CD4-positive, alpha-beta T cell (primary cell): Measurements from ENCODE around the gene CEACAM16. TPM values are rescaled to one million over a fixed set of nuclear protein-coding genes. Genes with fewer than 3 reads are reported as not detected.

Experiments
- ATAC-seq: fragments of 200-7000 bp; cut with Tn5 transposase; one replicate; pipeline ENCODE4 v1.10.0; 2022; ENCODE audit warnings: mild to moderate bottlenecking; ENCODE audit not compliant: poor library complexity
- CTCF ChIA-PET: fragments of 350-600 bp; sonication (Branson Sonifier 250); formaldehyde crosslinking; loops from one replicate; lab custom pipeline; 2021; ENCODE audit warnings: antibody characterized with exemption, inconsistent platforms; lab: Charles Lee
- POLR2A ChIA-PET: fragments of 350-600 bp; sonication (Branson Sonifier 250); formaldehyde crosslinking; loops from one replicate; lab custom pipeline; 2021; ENCODE audit warnings: antibody characterized with exemption, inconsistent platforms; lab: Charles Lee
- DNase-seq, 14 experiments: peaks; one replicate each; pipeline ENCODE4 v3.0.0-alpha.2; 2013 to 2020; ENCODE audit warnings: mixed read lengths in 2 of 14
- H3K27ac ChIP-seq, 2 donors: one replicate each; pipeline versions ENCODE4 v1.5.1 to v1.7.0; 2013; ENCODE audit warnings: low read length in 2 of 2, low read depth in 1 of 2, mild to moderate bottlenecking in 1 of 2
- H3K27me3 ChIP-seq, 2 experiments: 1 replicate in 1 of 2; 2 replicates in 1 of 2; pipeline versions ENCODE4 v1.6.1 to v1.7.0; 2013; ENCODE audit warnings: low read length in 2 of 2, control low read depth in 1 of 2, mild to moderate bottlenecking in 1 of 2, moderate library complexity in 1 of 2; ENCODE audit not compliant: insufficient read depth in 2 of 2, control insufficient read depth in 1 of 2
- H3K36me3 ChIP-seq: one replicate; pipeline ENCODE4 v1.6.1; 2013; ENCODE audit warnings: low read length, control low read depth; ENCODE audit not compliant: insufficient read depth
- H3K4me1 ChIP-seq: one replicate; pipeline ENCODE4 v1.6.1; 2013; ENCODE audit warnings: low read length, control low read depth; ENCODE audit not compliant: insufficient read depth
- H3K4me3 ChIP-seq: one replicate; pipeline ENCODE4 v1.5.1; 2013; ENCODE audit warnings: mild to moderate bottlenecking, low read length, moderate library complexity
- H3K9me3 ChIP-seq, 2 experiments: 1 replicate in 1 of 2; 2 replicates in 1 of 2; pipeline versions ENCODE4 v1.6.1 to v1.7.0; 2013; ENCODE audit warnings: low read length in 2 of 2, mild to moderate bottlenecking in 2 of 2, control low read depth in 1 of 2, moderate library complexity in 1 of 2; ENCODE audit not compliant: control insufficient read depth in 1 of 2, insufficient read depth in 1 of 2
- H3K27ac Mint-ChIP-seq: one replicate; pipeline ENCODE4 v1.8.0; 2020; ENCODE audit warnings: mixed read lengths
- H3K27me3 Mint-ChIP-seq: one replicate; pipeline ENCODE4 v1.8.0; 2021; ENCODE audit warnings: mixed read lengths
- H3K36me3 Mint-ChIP-seq: one replicate; pipeline ENCODE4 v1.8.0; 2021; ENCODE audit warnings: low read depth, mixed read lengths
- H3K4me1 Mint-ChIP-seq: one replicate; pipeline ENCODE4 v1.8.0; 2021; ENCODE audit warnings: low read depth, mixed read lengths
- H3K4me3 Mint-ChIP-seq: one replicate; pipeline ENCODE4 v1.8.0; 2020; ENCODE audit warnings: mild to moderate bottlenecking, mixed read lengths
- H3K9me3 Mint-ChIP-seq: one replicate; pipeline ENCODE4 v1.8.0; 2020; ENCODE audit warnings: mixed read lengths
- CTCF ChIP-seq: fragments of 200-600 bp; IDR thresholded peaks from one replicate; pipeline ENCODE4 v1.8.0; 2022; ENCODE audit warnings: antibody characterized with exemption, mild to moderate bottlenecking
- intact Hi-C, 2 experiments: fragments of 100-400 bp; cut with DNase I in 1 of 2; cut with micrococcal nuclease in 1 of 2; formaldehyde crosslinking; loops; one replicate each; pipeline versions ENCODE4 v1.15.1 to v1.9.0; 2023 to 2025; cut with DNase I, micrococcal nuclease
- total RNA-seq, 174 experiments: library from RNA in 2 of 174; stranded (reverse) in 2 of 174; gene quantifications; one replicate each; pipeline ENCODE4 v1.2.3 and lab custom pipeline; 2021 to 2026

The CEACAM16 gene
- total RNA-seq, 2 experiments from 2014 or later = not detected

- intact Hi-C loops = no loop called here
- DNase-seq = peak; percentile 54 to 87 (median 66)
- H3K9me3 Mint-ChIP-seq = no peaks in the 10 kb centered on the region
- peak; percentile 96 for ATAC-seq
- TF ChIP-seq CTCF = peak; percentile 43
- POLR2A ChIA-PET = interaction anchor here (1.0 kb wide), 1 partner anchor 117 kb away, joined by 7 read pairs; no protein-coding TSS in a partner anchor
- no peaks in the 10 kb centered on the region for H3K27me3 ChIP-seq
- H3K27ac ChIP-seq = no peak overlapping the region
- H3K9me3 ChIP-seq = no peaks in the 10 kb centered on the region
- peaks cover 12% of the 10 kb centered on the region for H3K4me1 ChIP-seq
- H3K27me3 Mint-ChIP-seq = no peaks in the 10 kb centered on the region
- H3K4me3 Mint-ChIP-seq = no peak overlapping the region
- H3K4me3 ChIP-seq = no peak overlapping the region
- H3K27ac Mint-ChIP-seq = no peak overlapping the region
- CTCF ChIA-PET = interaction anchor here (0.8 to 2.7 kb wide), 2 partner anchors 70 to 117 kb away, joined by 5 to 12 read pairs; no protein-coding TSS in a partner anchor
- no peaks in the 10 kb centered on the region for H3K36me3 ChIP-seq
- no peaks in the 10 kb centered on the region for H3K36me3 Mint-ChIP-seq
- peaks cover 7% of the 10 kb centered on the region for H3K4me1 Mint-ChIP-seq
Measured at GRCh38 chr19:44653977-44654774, 44.8 kb upstream of the CEACAM16 start.

GRCh38 chr19:44657211-44657921 is 41.6 kb upstream of the CEACAM16 start:
- no peaks in the 10 kb centered on the region for H3K9me3 ChIP-seq
- no peaks in the 10 kb centered on the region for H3K9me3 Mint-ChIP-seq
- no peaks in the 10 kb centered on the region for H3K27me3 Mint-ChIP-seq
- H3K36me3 ChIP-seq = no peaks in the 10 kb centered on the region
- no peak overlapping the region for H3K4me3 Mint-ChIP-seq
- ATAC-seq (peak; percentile 61), DNase-seq (peak; percentile 47 to 78 (median 58))
- intact Hi-C loops = loop anchor here (1.0 to 5.0 kb wide), 3 partner anchors 70 to 445 kb away; partner anchors contain the start of gene ZNF227 (in 1 of the 2)
- H3K27me3 ChIP-seq = no peaks in the 10 kb centered on the region
- H3K4me1 ChIP-seq = peaks cover 12% of the 10 kb centered on the region
- H3K4me1 Mint-ChIP-seq = peaks cover 7% of the 10 kb centered on the region
- H3K4me3 ChIP-seq = no peak overlapping the region
- CTCF ChIA-PET = interaction anchor here (1.0 kb wide), 2 partner anchors 87 to 113 kb away, joined by 3 to 4 read pairs; no protein-coding TSS in a partner anchor
- H3K27ac Mint-ChIP-seq = no peak overlapping the region
- POLR2A ChIA-PET = no interaction called here
- H3K27ac ChIP-seq = no peak overlapping the region
- TF ChIP-seq CTCF = peak; percentile 88
- no peaks in the 10 kb centered on the region for H3K36me3 Mint-ChIP-seq

- no peaks in the 10 kb centered on the region for H3K9me3 ChIP-seq
- no peak for TF ChIP-seq CTCF
- no peaks in the 10 kb centered on the region for H3K9me3 Mint-ChIP-seq
- H3K4me1 ChIP-seq = peaks cover 12% of the 10 kb centered on the region
- CTCF ChIA-PET = interaction anchor here (0.5 kb wide), 1 partner anchor 299 kb away, joined by 4 read pairs; no protein-coding TSS in a partner anchor
- H3K27me3 Mint-ChIP-seq = no peaks in the 10 kb centered on the region
- POLR2A ChIA-PET = no interaction called here
- no peaks in the 10 kb centered on the region for H3K36me3 ChIP-seq
- H3K27ac Mint-ChIP-seq = no peak overlapping the region
- H3K27ac ChIP-seq = no peak overlapping the region
- ATAC-seq = no peak
- no peak for DNase-seq
- no peak overlapping the region for H3K4me3 Mint-ChIP-seq
- no peak overlapping the region for H3K4me3 ChIP-seq
- H3K4me1 Mint-ChIP-seq = peaks cover 7% of the 10 kb centered on the region
- no peaks in the 10 kb centered on the region for H3K27me3 ChIP-seq
- intact Hi-C loops = loop anchor here in 1 of 2 experiments (2.0 to 5.0 kb wide), 3 partner anchors 71 to 446 kb away; partner anchors contain the start of gene ZNF227
- no peaks in the 10 kb centered on the region for H3K36me3 Mint-ChIP-seq
Measured at GRCh38 chr19:44658069-44658733, 40.8 kb upstream of the CEACAM16 start.
